Lower leg skin (tissue), 3 donors: ENCODE results near the gene GPD2.

ENCODE experiments used
- CTCF ChIP-seq, 3 donors: fragments of 450-650 bp; IDR thresholded peaks; one replicate each; pipeline ENCODE4 v1.5.1; 2016; ENCODE audit warnings: antibody characterized with exemption in 3 of 3, mild to moderate bottlenecking in 3 of 3, moderate library complexity in 2 of 3
- POLR2A ChIP-seq, 2 donors: fragments of 450-650 bp; IDR thresholded peaks; one replicate each; pipeline ENCODE4 v1.6.1; 2016 to 2017; ENCODE audit warnings: antibody characterized with exemption in 2 of 2, mild to moderate bottlenecking in 1 of 2, moderate library complexity in 1 of 2

- no peak for TF ChIP-seq CTCF (IDR thresholded peaks at IDR 0.05)
- no peak for TF ChIP-seq POLR2A (IDR thresholded peaks at IDR 0.05)
Observed at GRCh38 chr2:156421851-156422250, 14.3 kb upstream of the GPD2 start.
